K562 (cell line): Measurements from ENCODE around the gene ADGRL3. TPM values are rescaled to one million over a fixed set of nuclear protein-coding genes. Genes with fewer than 3 reads are reported as not detected.

Experiments
- ATAC-seq: fragments of 200-7000 bp; cut with Tn5 transposase; 3 replicates; pipeline ENCODE4 v1.9.1; 2020; ENCODE audit warnings: moderate library complexity
- BruUV-seq: library from RNA; stranded (reverse); fragments of 400-500 nt; replicated peaks from 2 replicates; lab custom pipeline; 2021; lab: Mats Ljungman, UMichigan
- CTCF ChIA-PET: fragments of 300-600 bp; formaldehyde crosslinking; extraction: SDS; loops from one replicate; lab custom pipeline; 2021; ENCODE audit warnings: low intra/inter-chr PET ratio; lab: Yijun Ruan, JAX
- POLR2A ChIA-PET: fragments of 300-600, 350-650 bp; sonication (Branson Sonifier 250); formaldehyde crosslinking; extraction: SDS; loops from one replicate; lab custom pipeline; 2021; ENCODE audit warnings: antibody characterized with exemption, inconsistent platforms; lab: Yijun Ruan, JAX
- DNase-seq, 4 experiments: peaks; one replicate each; pipeline versions ENCODE4 v3.0.0 to v3.0.0-alpha.2; 2011 to 2018; ENCODE audit warnings: low spot score in 3 of 4, mixed read lengths in 3 of 4; ENCODE audit errors: extremely low read depth in 1 of 4
- FAIRE-seq: peaks from 2 replicates; lab custom pipeline; 2011; peaks lifted over from hg19 to GRCh38; lab: Jason Lieb, UNC
- H2AFZ ChIP-seq: 2 replicates; pipeline ENCODE4 v1.6.0; 2011; ENCODE audit warnings: low read depth, low read length, control low read depth, inconsistent platforms
- H3K27ac ChIP-seq: fragments of 200-600 bp; 3 replicates; pipeline ENCODE4 v1.8.0; 2011; ENCODE audit warnings: low read depth, mild to moderate bottlenecking, control low read depth, inconsistent platforms, low read length, moderate library complexity, mixed read lengths; ENCODE audit errors: extremely low read depth
- H3K27me3 ChIP-seq, 2 experiments: fragments of 300-600 bp in 1 of 2; 2 replicates in 1 of 2; 3 replicates in 1 of 2; pipeline versions ENCODE4 v1.6.0 to v1.8.0; 2011; ENCODE audit warnings: inconsistent platforms in 2 of 2, low read length in 2 of 2, mild to moderate bottlenecking in 1 of 2, mixed read lengths in 1 of 2, moderate library complexity in 1 of 2; ENCODE audit not compliant: control insufficient read depth in 2 of 2, insufficient read depth in 2 of 2
- H3K36me3 ChIP-seq: fragments of 300-600 bp; 3 replicates; pipeline ENCODE4 v1.8.0; 2011; ENCODE audit warnings: mild to moderate bottlenecking, low read length, inconsistent platforms; ENCODE audit not compliant: control insufficient read depth, insufficient read depth
- H3K4me1 ChIP-seq, 2 experiments: fragments of 200-600 bp in 1 of 2; replicated peaks in 1 of 2; 2 replicates in 1 of 2; 3 replicates in 1 of 2; pipeline versions ENCODE4 v1.5.1 to v1.8.0; 2011; ENCODE audit warnings: inconsistent platforms in 2 of 2, low read length in 2 of 2, mild to moderate bottlenecking in 1 of 2, mixed read lengths in 1 of 2, moderate library complexity in 1 of 2; ENCODE audit not compliant: control insufficient read depth in 2 of 2, insufficient read depth in 2 of 2
- H3K4me2 ChIP-seq: 2 replicates; pipeline ENCODE4 v1.6.1; 2011; ENCODE audit warnings: low read length, control low read depth, inconsistent platforms, mixed read lengths; ENCODE audit not compliant: insufficient read depth
- H3K4me3 ChIP-seq: fragments of 200-600 bp; sonication (generic), shearing (Covaris generic); 2 replicates; pipeline ENCODE4 v1.5.1; 2016; ENCODE audit warnings: control low read depth, inconsistent platforms
- H3K79me2 ChIP-seq: fragments of 200-600 bp; 3 replicates; pipeline ENCODE4 v1.8.0; 2011; ENCODE audit warnings: low read length, inconsistent platforms; ENCODE audit not compliant: control insufficient read depth, insufficient read depth
- H3K9ac ChIP-seq, 2 experiments: 2 replicates each; pipeline versions ENCODE4 v1.6.0 to v1.6.1; 2011; ENCODE audit warnings: low read depth in 2 of 2, low read length in 2 of 2, control low read depth in 1 of 2, inconsistent platforms in 1 of 2, mild to moderate bottlenecking in 1 of 2, mixed read lengths in 1 of 2; ENCODE audit not compliant: insufficient read depth in 1 of 2
- H3K9me1 ChIP-seq: one replicate; pipeline ENCODE4 v1.6.0; 2011; ENCODE audit warnings: inconsistent platforms, mild to moderate bottlenecking, low read length, moderate library complexity; ENCODE audit not compliant: control insufficient read depth, insufficient read depth
- H3K9me3 ChIP-seq: replicated peaks from 2 replicates; pipeline ENCODE4 v1.5.1; 2011; ENCODE audit warnings: low read depth, low read length, inconsistent platforms; ENCODE audit not compliant: control insufficient read depth, insufficient read depth
- H4K20me1 ChIP-seq: replicated peaks from 2 replicates; pipeline ENCODE4 v1.6.1; 2011; ENCODE audit warnings: low read length, inconsistent platforms, mixed read lengths; ENCODE audit not compliant: control insufficient read depth, insufficient read depth
- CSDE1 ChIP-seq, 2 experiments: fragments of 450-650 bp; IDR thresholded peaks; 2 replicates each; pipeline ENCODE4 v1.6.1; 2016; ENCODE audit warnings: mild to moderate bottlenecking in 1 of 2
- EGR1 ChIP-seq: fragments of 450-650 bp; conservative IDR thresholded peaks from 2 replicates; pipeline ENCODE4 v1.6.1; 2017; ENCODE audit warnings: mild to moderate bottlenecking
- ELK3 ChIP-seq: fragments of 450-650 bp; formaldehyde crosslinking; IDR thresholded peaks from 2 replicates; pipeline ENCODE4 v1.4.0; 2020; ENCODE audit warnings: mild to moderate bottlenecking
- FOXP4 ChIP-seq: sonication (generic); formaldehyde crosslinking; IDR thresholded peaks from 2 replicates; pipeline ENCODE4 v1.8.0; 2022; ENCODE audit warnings: mild to moderate bottlenecking, missing genetic modification reagents, borderline replicate concordance
- GTF2A2 ChIP-seq: IDR thresholded peaks from 2 replicates; pipeline ENCODE4 v1.6.1; 2016; ENCODE audit warnings: mild to moderate bottlenecking, missing genetic modification characterization, missing compliant biosample characterization
- IRF9 ChIP-seq: fragments of 450-650 bp; IDR thresholded peaks from 2 replicates; pipeline ENCODE4 v1.6.1; 2016; ENCODE audit warnings: missing biosample characterization, missing genetic modification characterization
- PPARD ChIP-seq: fragments of 250-450 bp; sonication (Bioruptor Pico); IDR thresholded peaks from 2 replicates; pipeline ENCODE4 v1.8.0; 2022; ENCODE audit warnings: inconsistent platforms, mild to moderate bottlenecking, moderate library complexity
- RFX5 ChIP-seq: IDR thresholded peaks from 2 replicates; pipeline ENCODE4 v1.6.1; 2011; ENCODE audit warnings: low read depth, mild to moderate bottlenecking, improper control_type of control experiment, low read length
- SFPQ ChIP-seq: fragments of 200-400 bp; formaldehyde crosslinking; IDR thresholded peaks from 2 replicates; pipeline ENCODE4 v1.6.1; 2017; ENCODE audit warnings: mild to moderate bottlenecking, low read depth, low read length, moderate library complexity
- SMARCB1 ChIP-seq: IDR thresholded peaks from 2 replicates; pipeline ENCODE4 v1.6.1; 2011; ENCODE audit warnings: improper control_type of control experiment, low read depth; ENCODE audit not compliant: insufficient read length
- XRCC5 ChIP-seq: fragments of 200-400 bp; formaldehyde crosslinking; IDR thresholded peaks from 2 replicates; pipeline ENCODE4 v1.6.1; 2017; ENCODE audit warnings: low read depth, mild to moderate bottlenecking, low read length
- ZNF23 ChIP-seq: fragments of 250-450 bp; sonication (Bioruptor Pico); IDR thresholded peaks from 2 replicates; pipeline ENCODE4 v1.4.0; 2020; ENCODE audit warnings: mild to moderate bottlenecking
- WGBS: fragments of 100-300 bp; shearing (Covaris generic); methylation state at CpG from one replicate; pipeline ENCODE4 v1.1.6; 2016; ENCODE audit warnings: low coverage, mixed read lengths; ENCODE audit not compliant: insufficient coverage; ENCODE audit errors: missing lambda C conversion rate; 5-methylcytosine and 5-hydroxymethylcytosine counted together
- in situ Hi-C: fragments of 300-500 bp; cut with MboI; formaldehyde crosslinking; loops from 4 replicates; pipeline ENCODE4 v1.15.0; 2018; ENCODE audit warnings: inconsistent platforms, mixed read lengths
- intact Hi-C: fragments of 100-400 bp; cut with micrococcal nuclease; formaldehyde crosslinking; loops from 2 replicates; pipeline ENCODE4 v1.14.2; 2022
- polyA plus RNA-seq, 8 experiments: library from polyadenylated mRNA; depleted of rRNA in 4 of 8; stranded (reverse) in 5 of 8; unstranded in 3 of 8; fragments of >200 nt; fragmentation: Nextera tagmentation in 2 of 8; fragmentation: Illumina TruSeq in 1 of 8; extraction: Ambion mirVana in 2 of 8; extraction: Trizol in 1 of 8; gene quantifications; 2 replicates each; pipeline versions ENCODE4 v1.2.1 to v1.2.3, GENCODE V29; 2011 to 2014; ENCODE audit warnings: inconsistent platforms in 1 of 8, missing spikeins in 1 of 8
- total RNA-seq, 7 experiments: library from RNA; depleted of rRNA in 6 of 7; stranded (reverse); fragments of >200 nt in 6 of 7; fragmentation: Illumina TruSeq in 2 of 7; extraction: Trizol in 2 of 7; gene quantifications; 2 replicates each; pipeline versions ENCODE4 v1.2.1 to v1.2.3, GENCODE V29; 2011 to 2021; ENCODE audit warnings: low replicate concordance in 1 of 7

ADGRL3 gene
- total and polyA plus RNA-seq, 9 of the 15 experiments (the other 6 are each of a cell fraction or from before 2014, with no cell fraction given), result 0.03 to 0.14 (median 0.04) TPM; not detected in 2

- no peak for TF ChIP-seq XRCC5
- no peak for TF ChIP-seq EGR1
Observed at GRCh38 chr4:61193863-61194262, 6.3 kb upstream of the ADGRL3 start (continued).

GRCh38 chr4:61194571-61194970 lies 5.6 kb upstream of the ADGRL3 start:
- Histone ChIP-seq H3K4me2 (no peak overlapping the region), H3K9me1 (no peaks in the 10 kb centered on the region), H2AFZ (no peak overlapping the region), H3K36me3 (no peaks in the 10 kb centered on the region), H3K27me3 (no peaks in the 10 kb centered on the region), H3K9ac (no peak overlapping the region), H4K20me1 (no peaks in the 10 kb centered on the region), H3K27ac (no peak overlapping the region), H3K9me3 (no peaks in the 10 kb centered on the region), H3K4me1 (no peaks in the 10 kb centered on the region), H3K4me3 (no peak overlapping the region), H3K79me2 (no peaks in the 10 kb centered on the region)
- in situ Hi-C loops, result no loop called here
- WGBS, result 0% methylated on average over 1 of the region's 1 CpG
- no peak for FAIRE-seq
- CTCF ChIA-PET, result no interaction called here
- intact Hi-C loops, result no loop called here
- DNase-seq, result no peak
- no peak for ATAC-seq
- BruUV-seq, result no TSS peak
- POLR2A ChIA-PET, result no interaction called here
- no peak for TF ChIP-seq SMARCB1
- TF ChIP-seq FOXP4 (CRISPR knock-in tag), result no peak
- TF ChIP-seq RFX5, result no peak
- no peak for TF ChIP-seq CSDE1 (IDR thresholded peaks at IDR 0.05)
- TF ChIP-seq PPARD (CRISPR knock-in tag), result no peak
- no peak for TF ChIP-seq GTF2A2 (tag)
- TF ChIP-seq ZNF23 (CRISPR knock-in tag), result no peak
- TF ChIP-seq SFPQ, result no peak
- no peak for TF ChIP-seq ELK3 (CRISPR knock-in tag)
- no peak for TF ChIP-seq IRF9 (tag)
